Measurements from ENCODE around the gene ETHE1.

Gene ETHE1

GRCh38 chr19:43526884-43527859 lies at the start of gene ETHE1:
ETHE1 (minus strand) TSS chr19:43527201; CDS start chr19:43527177, 24 bp downstream.
- DNase-seq, result peak; percentile 86

GRCh38 chr19:43575955-43576878 lies 49.2 kb upstream of the ETHE1 start:
- DNase-seq, result no peak

- DNase-seq, result peak; percentile 98
These were observed 48.4 kb upstream of the ETHE1 start, which contains the start of the genes PINLYP and XRCC1 for GRCh38 chr19:43575156-43575950. PINLYP (plus strand) TSS chr19:43575801; CDS start chr19:43577192, 1,391 bp downstream. XRCC1 (minus strand) TSS chr19:43575527; CDS start chr19:43575458, 69 bp downstream.

- DNase-seq, result no peak
These were observed 47.6 kb upstream of the ETHE1 start for GRCh38 chr19:43574424-43575155.

GRCh38 chr19:43572171-43572588 lies 45.2 kb upstream of the ETHE1 start:
- no peak for DNase-seq

GRCh38 chr19:43570174-43570791 lies 43.3 kb upstream of the ETHE1 start:
- DNase-seq, result no peak

- DNase-seq, result no peak
These were observed 42.7 kb upstream of the ETHE1 start for GRCh38 chr19:43569657-43570056.

- DNase-seq, result no peak
These were observed 37.8 kb upstream of the ETHE1 start for GRCh38 chr19:43564800-43565199.

- DNase-seq, result no peak
These were observed 36.9 kb upstream of the ETHE1 start for GRCh38 chr19:43563816-43564457.

GRCh38 chr19:43562698-43563241 lies 35.8 kb upstream of the ETHE1 start:
- peak; percentile 76 for DNase-seq

GRCh38 chr19:43562226-43562697 lies 35.3 kb upstream of the ETHE1 start:
- no peak for DNase-seq

GRCh38 chr19:43561139-43561970 lies 34.4 kb upstream of the ETHE1 start:
- DNase-seq, result no peak

GRCh38 chr19:43560687-43561086 lies 33.7 kb upstream of the ETHE1 start:
- DNase-seq, result peak; percentile 19

GRCh38 chr19:43555185-43555770 lies 28.3 kb upstream of the ETHE1 start:
- peak; percentile 88 for DNase-seq

- DNase-seq, result no peak
These were observed 27.4 kb upstream of the ETHE1 start for GRCh38 chr19:43554317-43554895.

GRCh38 chr19:43553656-43554055 lies 26.7 kb upstream of the ETHE1 start:
- DNase-seq, result no peak

GRCh38 chr19:43552616-43553015 lies 25.6 kb upstream of the ETHE1 start:
- DNase-seq, result no peak

- no peak for DNase-seq
These were observed 25.1 kb upstream of the ETHE1 start for GRCh38 chr19:43552198-43552450.
